Memory B cell (primary cell): ENCODE measurements around the gene HUS1B.
"Not testable (repeated sequence)": the region's sequence is repeated elsewhere in the genome, so short reads cannot be mapped to it uniquely, and the experiment has no call there.

Experiments
- ATAC-seq: fragments of 150-1000 bp; cut with Tn5 transposase; 2 replicates; pipeline ENCODE4 v1.10.0; 2021; ENCODE audit warnings: low read depth, mild to moderate bottlenecking, moderate library complexity
- DNase-seq, 2 donors: peaks; one replicate each; pipeline ENCODE4 v3.0.0; 2022; ENCODE audit warnings: low spot score in 2 of 2
- H3K27ac Mint-ChIP-seq: one replicate; pipeline ENCODE4 v1.8.0; 2022; ENCODE audit warnings: mild to moderate bottlenecking, moderate library complexity, mixed read lengths
- H3K27me3 Mint-ChIP-seq: one replicate; pipeline ENCODE4 v1.8.0; 2022; ENCODE audit warnings: mixed read lengths
- H3K36me3 Mint-ChIP-seq: one replicate; pipeline ENCODE4 v1.8.0; 2022; ENCODE audit warnings: mild to moderate bottlenecking, mixed read lengths
- H3K4me1 Mint-ChIP-seq: one replicate; pipeline ENCODE4 v1.8.0; 2022; ENCODE audit warnings: mixed read lengths
- H3K4me3 Mint-ChIP-seq: one replicate; pipeline ENCODE4 v1.8.0; 2022; ENCODE audit warnings: mild to moderate bottlenecking, moderate library complexity, mixed read lengths
- H3K9me3 Mint-ChIP-seq: one replicate; pipeline ENCODE4 v1.8.0; 2022; ENCODE audit warnings: mixed read lengths

The HUS1B gene

DNA sequence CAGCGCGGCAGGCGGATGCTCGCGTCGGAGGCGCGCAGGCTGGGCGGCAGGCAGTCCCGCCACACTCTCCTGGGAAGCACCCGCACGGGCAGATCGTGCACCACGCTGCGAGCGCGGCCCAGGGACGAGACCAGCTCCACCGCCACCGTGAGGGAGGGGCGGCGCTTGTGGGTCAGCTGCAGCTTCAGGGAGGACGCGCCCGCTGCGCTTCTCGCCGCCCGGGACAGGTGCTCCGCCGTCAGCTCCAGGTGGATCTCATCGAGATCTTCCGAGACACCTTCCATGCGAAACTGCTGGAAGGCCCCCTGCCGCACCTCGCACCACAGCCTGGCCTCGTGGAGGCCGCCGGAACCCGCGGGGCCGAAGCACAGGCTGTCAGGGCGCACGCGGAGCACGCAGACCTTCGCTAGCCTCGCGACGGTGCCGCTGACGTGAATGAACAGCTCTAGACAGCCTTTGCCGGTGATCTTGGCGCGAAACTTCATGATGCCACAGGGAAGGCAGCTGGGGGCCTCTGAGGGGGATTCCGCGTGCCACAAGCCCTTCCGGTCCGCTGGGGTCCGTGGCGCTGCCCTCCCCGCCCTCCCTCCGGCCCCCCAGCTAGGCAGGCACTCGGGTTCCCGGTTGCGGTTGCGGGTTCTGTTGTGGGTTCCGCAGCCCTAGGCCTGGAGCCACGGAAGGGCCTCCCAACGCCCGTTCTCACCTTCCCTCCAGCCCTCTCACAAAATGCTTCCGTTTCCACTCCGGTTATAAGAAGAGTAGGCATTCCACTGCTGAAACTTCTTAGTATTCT is at the start of gene HUS1B:
Gene HUS1B, minus strand, starts transcription at position 641 of the 793 bp plus-strand sequence. Its CDS starts 156 bp downstream, at position 485.
- Mint-ChIP-seq H3K27ac (no peak within 1 kb of the TSS), H3K9me3 (peaks cover 1% of the 10 kb centered on the region), H3K4me1 (peaks cover 25% of the 10 kb centered on the region), H3K36me3 (peaks cover 19% of the 10 kb centered on the region), H3K4me3 (no peak within 1 kb of the TSS), H3K27me3 (no peaks in the 10 kb centered on the region)
- ATAC-seq (no peak), DNase-seq (no peak)

DNA sequence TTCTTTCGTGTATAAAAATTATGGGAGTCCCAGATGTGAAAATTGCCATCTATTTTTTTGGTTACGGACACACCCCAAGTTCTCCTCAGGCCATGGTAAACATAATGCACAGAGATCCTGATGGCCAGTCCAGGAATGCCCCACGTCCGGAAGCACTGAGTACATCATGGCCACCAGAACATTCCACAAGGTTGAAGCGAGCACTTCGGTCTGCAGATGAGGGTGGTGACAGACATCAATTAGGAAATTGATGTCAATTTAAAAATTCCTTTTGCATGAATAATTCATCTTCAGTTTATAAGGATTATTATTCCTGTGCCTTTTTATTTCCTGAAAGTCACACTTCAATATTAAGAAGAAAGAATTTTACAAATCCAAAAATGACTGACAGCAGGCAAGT is 49.2 kb upstream of the HUS1B start:
- Mint-ChIP-seq H3K9me3 (no peaks in the 10 kb centered on the region), H3K4me3 (no peak overlapping the region), H3K27ac (no peak overlapping the region), H3K27me3 (peaks cover 4% of the 10 kb centered on the region), H3K36me3 (no peaks in the 10 kb centered on the region), H3K4me1 (peaks cover 9% of the 10 kb centered on the region)
- ATAC-seq (no peak), DNase-seq (no peak)

GRCh38 chr6:705047-705446 is 48.1 kb upstream of the HUS1B start:
- Mint-ChIP-seq H3K4me3 (no peak overlapping the region), H3K27me3 (peaks cover 4% of the 10 kb centered on the region), H3K27ac (no peak overlapping the region), H3K36me3 (no peaks in the 10 kb centered on the region), H3K4me1 (peaks cover 2% of the 10 kb centered on the region), H3K9me3 (no peaks in the 10 kb centered on the region)
- DNase-seq (no peak), ATAC-seq (no peak)

DNA sequence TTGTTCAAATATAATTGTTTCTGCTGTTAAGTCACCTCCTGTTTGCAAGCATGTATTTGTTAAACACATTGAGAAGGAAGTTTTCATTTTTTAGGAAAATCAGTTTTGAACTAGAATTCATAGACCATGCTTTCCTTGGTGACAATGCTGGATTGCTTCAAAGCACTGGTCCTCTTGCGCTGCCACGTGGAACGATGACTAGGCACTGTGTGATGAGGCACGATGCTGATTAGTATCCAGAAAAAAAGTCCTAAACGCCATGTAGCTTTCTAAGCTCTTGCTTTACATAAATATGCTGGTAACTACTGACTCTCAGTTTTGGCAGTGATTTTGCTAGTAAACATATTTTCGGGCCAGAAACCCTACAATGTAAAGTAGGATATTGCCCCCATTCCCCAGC is 47.1 kb upstream of the HUS1B start:
- Mint-ChIP-seq H3K27me3 (peaks cover 4% of the 10 kb centered on the region), H3K27ac (no peak overlapping the region), H3K4me1 (no peaks in the 10 kb centered on the region), H3K9me3 (no peaks in the 10 kb centered on the region), H3K36me3 (no peaks in the 10 kb centered on the region), H3K4me3 (no peak overlapping the region)
- no peak for ATAC-seq
- no peak for DNase-seq

GRCh38 chr6:703552-703951 is 46.7 kb upstream of the HUS1B start:
- Mint-ChIP-seq H3K4me3 (no peak overlapping the region), H3K27ac (no peak overlapping the region), H3K4me1 (no peaks in the 10 kb centered on the region), H3K36me3 (no peaks in the 10 kb centered on the region), H3K9me3 (no peaks in the 10 kb centered on the region), H3K27me3 (peaks cover 4% of the 10 kb centered on the region)
- no peak for ATAC-seq
- DNase-seq: no peak

GRCh38 chr6:701700-702479 is 45.0 kb upstream of the HUS1B start:
- no peaks in the 10 kb centered on the region for H3K4me1 Mint-ChIP-seq
- H3K27ac Mint-ChIP-seq: no peak overlapping the region
- no peak for DNase-seq
- H3K36me3 Mint-ChIP-seq: no peaks in the 10 kb centered on the region
- no peak overlapping the region for H3K4me3 Mint-ChIP-seq
- H3K9me3 Mint-ChIP-seq: no peaks in the 10 kb centered on the region
- H3K27me3 Mint-ChIP-seq: peaks cover 1% of the 10 kb centered on the region
- ATAC-seq: no peak

- no peaks in the 10 kb centered on the region for H3K36me3 Mint-ChIP-seq
- no peak for ATAC-seq
- no peak overlapping the region for H3K27ac Mint-ChIP-seq
- H3K4me3 Mint-ChIP-seq: no peak overlapping the region
- no peaks in the 10 kb centered on the region for H3K27me3 Mint-ChIP-seq
- DNase-seq: no peak
- no peaks in the 10 kb centered on the region for H3K4me1 Mint-ChIP-seq
- H3K9me3 Mint-ChIP-seq: no peaks in the 10 kb centered on the region
These were observed 44.3 kb upstream of the HUS1B start for GRCh38 chr6:701215-701614.

DNA sequence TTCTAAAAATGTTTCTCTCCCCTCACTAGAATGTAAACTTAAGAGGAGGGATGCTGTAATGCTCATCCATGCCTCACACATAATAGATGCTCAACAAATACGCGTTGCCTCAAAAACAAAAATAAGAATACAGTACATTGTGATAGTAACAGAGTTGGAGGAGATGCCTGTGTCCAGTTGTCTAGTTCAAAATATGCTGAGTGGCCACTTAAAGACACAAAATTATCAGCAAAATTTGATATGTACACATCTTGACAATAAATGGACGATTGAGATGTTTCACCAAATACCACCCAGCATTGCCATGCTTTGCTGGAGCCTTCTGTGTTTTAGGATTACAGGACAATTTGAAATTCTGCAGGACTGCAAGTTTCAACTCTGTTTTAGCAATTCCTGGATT is 43.6 kb upstream of the HUS1B start:
- Mint-ChIP-seq H3K4me3 (no peak overlapping the region), H3K27me3 (no peaks in the 10 kb centered on the region), H3K9me3 (no peaks in the 10 kb centered on the region), H3K4me1 (no peaks in the 10 kb centered on the region), H3K27ac (no peak overlapping the region), H3K36me3 (no peaks in the 10 kb centered on the region)
- no peak for DNase-seq
- no peak for ATAC-seq

- H3K27ac Mint-ChIP-seq: no peak overlapping the region
- no peaks in the 10 kb centered on the region for H3K9me3 Mint-ChIP-seq
- no peak for DNase-seq
- no peak overlapping the region for H3K4me3 Mint-ChIP-seq
- no peaks in the 10 kb centered on the region for H3K27me3 Mint-ChIP-seq
- H3K4me1 Mint-ChIP-seq: no peaks in the 10 kb centered on the region
- no peak for ATAC-seq
- H3K36me3 Mint-ChIP-seq: no peaks in the 10 kb centered on the region
These were observed 42.4 kb upstream of the HUS1B start for GRCh38 chr6:699319-699718.

DNA sequence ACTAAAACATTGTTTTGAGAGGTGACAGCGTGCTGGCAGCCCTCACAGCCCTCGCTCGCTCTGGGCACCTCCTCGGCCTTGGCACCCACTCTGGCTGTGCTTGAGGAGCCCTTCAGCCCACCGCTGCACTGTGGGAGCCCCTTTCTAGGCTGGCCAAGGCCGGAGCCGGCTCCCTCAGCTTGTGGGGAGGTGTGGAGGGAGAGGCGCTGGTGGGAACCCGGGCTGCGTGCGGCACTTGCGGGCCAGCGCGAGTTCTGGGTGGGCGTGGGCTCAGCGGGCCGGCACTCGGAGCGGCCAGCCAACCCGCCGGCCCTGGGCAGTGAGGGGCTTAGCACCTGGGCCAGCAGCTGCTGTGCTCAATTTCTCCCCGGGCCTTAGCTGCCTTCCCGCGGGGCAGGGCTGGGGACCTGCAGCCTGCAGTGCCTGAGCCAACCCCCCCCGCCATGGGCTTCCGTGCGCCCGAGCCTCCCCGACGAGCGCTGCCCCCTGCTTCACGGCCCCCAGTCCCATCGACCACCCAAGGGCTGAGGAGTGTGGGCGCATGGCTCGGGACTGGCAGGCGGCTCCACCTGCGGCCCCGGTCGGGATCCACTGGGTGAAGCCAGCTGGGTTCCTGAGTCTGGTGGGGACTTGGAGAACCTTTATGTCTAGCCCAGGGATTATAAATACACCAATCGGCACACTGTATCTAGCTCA is 37.7 kb upstream of the HUS1B start:
- H3K4me1 Mint-ChIP-seq: peaks cover 18% of the 10 kb centered on the region
- H3K27ac Mint-ChIP-seq, H3K9me3 Mint-ChIP-seq, DNase-seq, H3K36me3 Mint-ChIP-seq, H3K27me3 Mint-ChIP-seq, ATAC-seq, H3K4me3 Mint-ChIP-seq: not testable (repeated sequence)

GRCh38 chr6:693723-694009 is 36.8 kb upstream of the HUS1B start:
- Mint-ChIP-seq H3K27ac (no peak overlapping the region), H3K4me1 (peaks cover 21% of the 10 kb centered on the region), H3K4me3 (peak overlapping the region; percentile 96), H3K9me3 (no peaks in the 10 kb centered on the region), H3K27me3 (no peaks in the 10 kb centered on the region), H3K36me3 (no peaks in the 10 kb centered on the region)
- DNase-seq (no peak), ATAC-seq (no peak)

DNA sequence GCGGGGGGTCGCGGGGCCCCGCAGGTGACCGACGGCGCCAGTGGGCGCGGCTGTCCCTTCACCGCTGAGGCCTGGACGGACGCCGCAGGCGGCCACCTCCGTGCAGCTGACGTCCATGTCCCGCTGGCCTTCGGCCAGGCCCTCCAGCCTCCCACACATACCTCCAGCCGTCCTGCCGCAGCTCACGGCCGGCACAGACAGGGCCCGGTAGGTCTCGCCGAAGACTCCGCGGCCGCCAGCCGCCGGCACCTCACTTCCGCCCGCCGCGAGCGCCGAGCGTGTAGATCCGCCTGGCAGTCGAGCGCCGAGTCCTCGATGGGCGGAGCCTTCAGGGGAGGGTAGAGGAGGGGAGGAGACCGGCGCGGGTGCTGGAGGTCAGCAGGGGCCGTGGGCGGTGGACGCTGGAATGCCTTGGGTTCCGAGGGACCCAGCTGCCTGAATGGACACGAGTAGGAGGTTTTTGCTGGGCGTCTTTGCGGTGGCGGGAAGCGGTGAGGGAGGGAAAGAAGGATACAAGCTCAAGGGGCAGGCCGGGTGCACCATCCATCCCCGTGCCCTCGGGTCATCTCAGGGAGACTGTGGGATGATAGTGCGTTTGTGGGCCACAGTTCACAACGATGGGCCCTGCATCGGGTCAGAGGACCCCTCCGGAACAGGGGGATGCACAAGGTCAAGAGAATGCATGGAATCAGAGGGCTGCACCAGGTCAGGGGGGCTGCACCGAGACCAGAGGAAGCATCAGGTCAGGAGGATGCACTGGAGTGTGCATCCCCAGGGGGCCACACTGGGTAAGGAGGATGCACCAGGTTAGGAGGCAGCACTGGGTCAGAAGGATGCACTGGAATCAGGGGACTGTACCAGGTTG is 36.2 kb upstream of the HUS1B start, which contains the start of gene EXOC2:
Gene EXOC2, minus strand, starts transcription at position 282 of the 865 bp plus-strand sequence. CDS start 55,321 bp downstream, outside the sequence.
- Mint-ChIP-seq H3K4me3 (peak within 1 kb of the TSS; percentile 96), H3K27me3 (no peaks in the 10 kb centered on the region), H3K27ac (peak within 1 kb of the TSS; percentile 83), H3K4me1 (peaks cover 21% of the 10 kb centered on the region), H3K9me3 (no peaks in the 10 kb centered on the region), H3K36me3 (no peaks in the 10 kb centered on the region)
- ATAC-seq (peak; percentile 82), DNase-seq (peak; percentile 70 to 86)

- DNase-seq (peak; percentile 48 to 67), ATAC-seq (peak; percentile 84)
- Mint-ChIP-seq H3K27me3 (no peaks in the 10 kb centered on the region), H3K4me1 (peaks cover 21% of the 10 kb centered on the region), H3K9me3 (no peaks in the 10 kb centered on the region), H3K4me3 (peak overlapping the region; percentile 96), H3K36me3 (no peaks in the 10 kb centered on the region), H3K27ac (peak overlapping the region; percentile 73)
These were observed 35.5 kb upstream of the HUS1B start for GRCh38 chr6:692356-692851.
